T-helper 1 cell (primary cell): ENCODE results near the gene PSPH.
A peak's percentile ranks its signal among the peaks of the same experiment; 100 is the strongest.
"Not testable (repeated sequence)": the region's sequence is repeated elsewhere in the genome, so short reads cannot be mapped to it uniquely, and the experiment has no call there.

Experiments used
- DNase-seq, 5 donors: peaks; one replicate each; pipeline ENCODE4 v3.0.0-alpha.2; 2012 to 2020
- total RNA-seq, 4 donors: gene quantifications; one replicate each; lab custom pipeline; 2026; lab: John Stamatoyannopoulos, UW

PSPH gene
- total RNA-seq: 1.8 to 4.3 (median 3.1) reads per million in 4 donors

GRCh38 chr7:56051339-56052191, at the start of gene PSPH, which contains the start of gene CCT6A:
Gene PSPH, minus strand, starts transcription at chr7:56051444. Its CDS starts 30,232 bp downstream, at chr7:56021212.
Gene CCT6A, plus strand, starts transcription at chr7:56051765. Its CDS starts 84 bp downstream, at chr7:56051849.
- peak; percentile 82 to 90 (median 85) for DNase-seq

DNA sequence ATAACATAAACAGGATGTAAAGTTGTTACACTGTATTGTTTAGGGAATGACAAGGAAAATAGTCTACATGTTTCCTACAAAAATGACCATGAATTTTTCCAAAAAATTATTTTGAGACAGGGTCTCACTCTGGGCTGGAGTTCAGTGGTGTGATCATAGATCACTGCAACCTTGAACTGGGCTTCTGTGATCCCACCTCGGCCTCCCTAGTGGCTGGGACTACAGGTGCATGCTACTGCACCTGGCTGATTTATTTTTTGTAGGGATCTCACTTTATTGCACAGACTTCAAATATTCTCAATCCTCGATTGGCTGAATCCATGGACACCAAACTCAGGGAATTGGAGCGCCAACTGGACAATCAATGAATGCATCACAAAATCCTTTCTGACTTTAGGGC, 48.4 kb upstream of the PSPH start:
- DNase-seq: no peak

DNA sequence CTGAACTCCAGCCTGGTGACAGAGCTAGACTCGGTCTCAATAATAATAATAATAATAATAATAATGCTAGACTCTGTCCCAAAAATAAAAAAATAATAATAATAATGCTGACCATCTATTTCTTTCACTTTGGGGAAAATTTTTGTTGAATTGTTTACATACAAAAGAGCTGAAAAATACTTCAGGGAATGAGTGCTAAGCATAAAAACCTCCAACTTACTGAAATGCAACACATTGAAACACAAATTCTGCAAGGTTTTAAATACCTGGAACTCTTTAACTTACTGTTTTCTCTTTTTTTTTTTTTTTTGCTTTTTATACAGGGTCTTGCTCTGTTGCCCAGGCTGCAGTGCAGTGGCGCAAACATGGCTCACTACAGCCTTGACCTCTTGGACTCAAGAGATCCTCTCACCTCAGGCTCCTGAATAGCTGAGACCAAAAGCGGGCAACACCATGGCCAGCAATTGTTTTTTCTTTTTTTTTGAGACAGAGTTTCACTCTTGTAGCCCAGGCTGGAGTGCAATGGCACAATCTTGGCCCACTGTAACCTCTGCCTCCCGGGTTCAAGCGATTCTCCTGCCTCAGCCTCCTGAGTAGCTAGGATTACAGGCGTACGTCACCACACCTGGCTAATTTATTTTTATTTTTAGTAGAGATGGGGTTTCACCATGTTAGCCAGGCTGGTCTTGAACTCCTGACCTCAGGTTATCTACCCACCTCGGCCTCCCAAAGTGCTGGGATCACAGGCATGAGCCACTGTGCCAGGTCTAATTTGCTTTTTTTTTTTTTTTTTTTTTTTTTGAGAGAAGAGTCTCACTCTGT, 47.2 kb upstream of the PSPH start:
- DNase-seq: not testable (repeated sequence)

DNA sequence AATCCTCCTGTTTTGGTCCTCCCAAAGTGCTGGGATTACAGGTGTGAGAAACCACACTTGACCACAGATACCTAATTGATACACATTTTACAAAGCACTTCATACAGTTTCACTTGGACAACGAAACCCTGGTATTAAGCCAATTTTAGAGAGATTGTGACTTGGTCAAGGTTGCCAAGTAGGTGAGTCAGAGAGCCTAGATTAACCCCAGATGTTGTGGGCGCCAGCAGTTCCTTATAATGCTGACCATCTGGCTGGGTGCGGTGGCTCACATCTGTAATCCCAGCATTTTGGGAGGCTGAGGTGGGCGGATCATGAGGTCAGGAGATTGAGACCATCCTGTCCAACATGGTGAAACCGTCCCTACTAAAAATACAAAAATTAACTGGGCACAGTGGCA, 46.5 kb upstream of the PSPH start:
- no peak for DNase-seq

DNA sequence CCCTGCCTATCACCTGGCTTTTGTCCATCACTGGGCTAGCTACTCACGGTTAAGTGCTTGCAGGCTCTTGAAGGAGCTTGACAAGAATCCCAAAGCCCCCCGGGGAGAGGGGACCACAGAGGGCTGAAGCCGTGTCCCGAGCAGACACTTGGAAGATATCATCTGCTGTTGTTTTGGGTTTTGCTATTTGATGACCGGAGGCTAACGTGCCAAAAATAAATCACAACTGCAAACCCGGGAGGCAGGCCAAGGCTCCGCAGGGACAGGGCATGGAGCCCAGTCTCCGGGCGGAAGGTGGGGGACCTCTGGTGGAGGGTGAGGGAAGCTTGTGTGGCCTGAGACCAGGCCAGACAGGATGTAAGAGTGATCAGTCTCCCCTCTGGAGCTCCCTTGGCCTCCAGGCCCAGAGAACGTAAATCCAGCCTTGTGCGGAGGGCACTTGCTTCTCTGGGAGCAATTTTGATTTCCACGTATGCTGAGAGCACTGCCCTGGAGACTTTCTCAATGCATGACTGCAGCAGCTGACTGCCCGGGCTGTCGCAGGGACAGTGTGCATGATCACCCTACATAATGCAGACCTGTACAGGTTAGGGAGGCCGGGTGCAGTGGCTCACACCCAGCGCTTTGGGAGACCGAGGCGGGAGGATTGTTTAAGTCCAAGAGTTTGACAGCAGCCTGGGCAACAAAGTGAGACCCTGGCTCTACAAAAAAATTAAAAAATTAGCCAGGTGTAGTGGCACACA, 41.7 kb upstream of the PSPH start, which contains the start of gene PHKG1:
Gene PHKG1 (minus strand): TSS at position 164 of the 743 bp plus-strand sequence. CDS start 4,011 bp downstream, outside the sequence.
- DNase-seq: no peak

- DNase-seq: not testable (repeated sequence)
These were observed 41.1 kb upstream of the PSPH start for GRCh38 chr7:56092388-56092787.

DNA sequence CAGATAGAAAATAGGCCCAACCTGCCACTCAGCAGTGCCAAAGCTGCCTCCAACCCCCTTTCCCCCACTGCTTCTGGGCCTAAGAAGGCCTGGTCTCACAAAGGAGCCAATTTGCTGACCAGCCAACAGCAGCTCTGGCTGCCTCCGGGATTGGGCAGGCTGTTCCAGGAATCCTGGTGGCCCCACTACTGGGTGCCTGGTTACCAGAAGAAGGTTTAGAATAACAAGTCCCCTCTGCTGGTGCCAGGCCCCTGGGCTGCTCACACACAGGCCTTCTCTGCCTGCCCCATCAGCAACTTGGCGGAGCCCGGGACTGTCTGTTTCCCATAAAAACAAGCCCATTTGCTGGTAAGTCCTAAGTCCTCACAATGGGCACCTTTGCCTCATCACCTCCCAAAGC, 40.3 kb upstream of the PSPH start:
- DNase-seq: no peak

DNA sequence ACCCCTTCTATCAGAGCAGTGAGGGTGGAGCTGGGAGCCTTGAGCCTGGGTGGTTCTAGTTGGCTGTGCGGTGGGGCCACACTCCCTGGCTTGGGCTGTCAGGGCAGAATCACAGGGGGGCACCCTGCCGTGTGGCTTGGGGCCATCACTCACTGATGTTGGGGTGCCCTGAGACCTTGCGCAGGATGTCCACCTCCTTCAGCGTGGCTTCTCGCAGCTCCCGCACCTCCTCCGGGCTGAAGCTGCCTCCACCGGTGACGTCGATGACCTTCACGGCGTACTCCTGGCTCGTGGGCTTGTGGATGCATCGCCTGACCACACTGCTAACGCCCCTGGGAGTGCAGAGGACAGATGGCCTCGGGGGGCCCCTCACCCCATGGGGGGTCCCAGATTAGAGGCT, 36.2 kb upstream of the PSPH start:
- DNase-seq: no peak

GRCh38 chr7:56086761-56087160, 35.5 kb upstream of the PSPH start:
- DNase-seq: no peak

GRCh38 chr7:56083150-56083785, 32.0 kb upstream of the PSPH start:
- DNase-seq: no peak

- DNase-seq: no peak
These were observed 30.5 kb upstream of the PSPH start for GRCh38 chr7:56081626-56082340.

DNA sequence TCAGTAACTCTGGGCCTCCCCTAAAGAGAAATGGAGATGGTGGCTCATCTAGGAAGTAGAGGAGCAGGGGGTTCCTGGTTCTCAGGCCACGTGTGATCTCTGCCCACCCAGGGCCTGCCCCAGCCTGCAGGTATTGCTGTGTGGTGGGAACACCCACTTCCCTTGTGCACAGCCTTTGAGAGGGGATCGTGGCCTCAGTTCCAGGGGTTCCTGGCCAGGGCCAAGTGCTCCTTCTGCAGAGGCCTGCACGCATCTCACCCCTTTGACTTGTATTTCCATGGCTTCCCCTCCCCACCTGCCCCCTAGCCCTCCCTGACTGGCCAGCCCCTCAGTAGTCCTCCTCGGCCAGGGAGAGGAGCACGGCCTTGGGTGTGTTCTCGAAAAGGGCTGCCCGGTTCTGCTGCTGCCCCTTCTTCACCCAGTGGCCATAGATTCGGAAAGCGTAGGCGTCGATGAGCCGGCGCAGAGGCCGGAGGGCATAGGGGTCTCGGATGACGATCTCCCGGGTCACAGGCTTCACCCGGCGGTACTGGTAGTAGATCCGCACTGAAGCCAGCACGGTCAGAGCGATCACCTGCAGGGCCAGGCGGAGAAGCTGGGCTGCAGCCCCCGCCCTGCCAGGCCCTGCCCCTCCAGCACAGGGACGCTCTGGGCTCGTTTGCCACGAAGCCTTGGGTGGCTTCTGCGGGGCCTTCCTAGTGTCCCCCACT, 29.6 kb upstream of the PSPH start:
- not testable (repeated sequence) for DNase-seq

- DNase-seq: no peak
These were observed 28.4 kb upstream of the PSPH start for GRCh38 chr7:56079450-56080185.

DNA sequence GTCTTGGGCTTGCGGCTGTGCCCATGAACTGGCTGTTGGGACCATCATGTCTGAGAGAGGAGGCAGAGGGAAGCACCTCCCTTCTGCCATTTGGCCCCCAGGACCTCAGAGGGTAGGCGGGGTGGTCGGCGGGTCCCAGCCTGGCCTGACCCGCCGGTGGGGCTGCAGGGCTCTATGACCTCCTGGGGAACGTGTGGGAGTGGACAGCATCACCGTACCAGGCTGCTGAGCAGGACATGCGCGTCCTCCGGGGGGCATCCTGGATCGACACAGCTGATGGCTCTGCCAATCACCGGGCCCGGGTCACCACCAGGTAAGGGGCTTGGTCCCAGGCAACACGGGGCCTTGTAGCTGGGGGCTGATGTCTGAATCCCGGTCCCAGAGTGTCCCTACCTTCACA, 27.0 kb upstream of the PSPH start:
- DNase-seq: no peak

DNA sequence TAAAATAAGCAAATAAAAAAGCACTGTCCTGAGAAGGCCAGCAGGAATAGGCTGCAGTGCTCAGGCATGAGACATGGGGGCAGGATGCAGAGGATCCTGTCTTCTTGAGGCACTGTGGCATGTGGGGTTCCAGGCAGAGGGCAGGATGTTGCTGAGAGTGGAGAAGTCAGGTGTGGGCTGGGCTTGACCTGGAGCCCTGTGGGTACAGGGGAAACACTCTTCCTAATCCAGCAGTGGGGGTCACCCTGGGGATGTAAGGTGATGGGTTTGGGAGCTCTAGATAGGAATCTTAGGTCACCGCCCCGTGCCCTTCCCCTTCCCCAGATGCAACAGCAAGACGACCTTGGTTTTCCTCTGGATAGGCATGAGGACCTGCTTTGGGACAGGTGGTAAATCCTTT, 26.4 kb upstream of the PSPH start:
- DNase-seq: no peak

GRCh38 chr7:56074371-56074791, 23.1 kb upstream of the PSPH start:
- peak in 4 of 5 donors; percentile 36 to 52 (median 50) for DNase-seq

GRCh38 chr7:56066376-56066775, 15.1 kb upstream of the PSPH start:
- not testable (repeated sequence) for DNase-seq

DNA sequence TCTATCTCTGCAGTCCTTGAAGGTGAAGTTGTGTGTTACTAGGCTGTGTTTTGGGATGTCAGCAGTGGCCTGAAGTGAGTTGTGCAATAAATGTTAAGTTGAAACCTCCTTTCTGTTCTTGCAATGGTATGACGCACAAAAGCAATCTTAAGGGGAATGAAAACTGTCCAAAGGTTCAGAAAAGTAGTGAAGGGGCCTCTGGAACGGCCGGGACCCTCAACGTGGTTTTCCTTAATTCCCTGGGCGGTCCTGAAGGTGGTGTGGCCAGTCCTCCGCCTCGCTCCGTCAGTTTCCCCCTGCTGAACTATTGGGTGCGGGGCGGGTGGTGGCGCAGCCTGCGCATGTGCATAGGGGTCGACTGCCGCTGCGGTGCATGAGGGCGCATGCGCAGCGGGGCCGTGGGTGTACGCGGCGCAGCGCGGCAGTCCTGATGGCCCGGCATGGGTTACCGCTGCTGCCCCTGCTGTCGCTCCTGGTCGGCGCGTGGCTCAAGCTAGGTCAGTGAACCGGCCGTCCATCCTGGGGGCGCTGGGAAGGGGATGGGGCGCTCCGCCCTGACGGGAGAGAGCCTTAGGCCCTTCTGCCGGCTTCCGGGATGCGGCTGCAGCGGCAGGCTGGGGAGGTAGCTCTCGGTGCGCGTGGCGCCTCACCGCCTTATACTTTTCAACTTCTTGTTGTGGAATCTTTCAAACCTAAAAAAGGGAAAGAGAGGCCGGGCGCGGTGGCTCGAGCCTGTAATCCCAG, 12.8 kb upstream of the PSPH start, which contains the start of gene SUMF2:
Gene SUMF2 (plus strand): TSS at position 405 of the 744 bp plus-strand sequence. CDS start 26 bp downstream, at position 431.
- DNase-seq: peak; percentile 86 to 91 (median 88)

- DNase-seq: no peak
These were observed 12.2 kb upstream of the PSPH start for GRCh38 chr7:56063500-56063881.
